WERI-Rb-1 (cell line): ENCODE measurements around the gene EIF4A2.
"Not testable (repeated sequence)": the region's sequence is repeated elsewhere in the genome, so short reads cannot be mapped to it uniquely, and the experiment has no call there.

ENCODE experiments used
- DNase-seq: peaks from one replicate; pipeline ENCODE4 v3.0.0-alpha.2; 2020
- H3K27ac ChIP-seq: fragments of 250-450 bp; sonication (Bioruptor Pico); 2 replicates; pipeline ENCODE4 v1.5.1; 2020; ENCODE audit warnings: mild to moderate bottlenecking, moderate library complexity
- H3K27me3 ChIP-seq: fragments of 250-450 bp; sonication (Bioruptor Pico); 2 replicates; pipeline ENCODE4 v1.5.1; 2021; ENCODE audit warnings: mild to moderate bottlenecking, low read depth, moderate library complexity; ENCODE audit not compliant: insufficient read depth, severe bottlenecking
- H3K36me3 ChIP-seq: fragments of 250-450 bp; sonication (Bioruptor Pico); 2 replicates; pipeline ENCODE4 v1.5.1; 2020; ENCODE audit warnings: mild to moderate bottlenecking, moderate library complexity
- H3K4me3 ChIP-seq: 2 replicates; pipeline ENCODE4 v1.5.1; 2011; ENCODE audit warnings: low read depth, mild to moderate bottlenecking, control low read depth, low read length
- H3K9me3 ChIP-seq: fragments of 250-450 bp; sonication (Bioruptor Pico); 2 replicates; pipeline ENCODE4 v1.5.1; 2021; ENCODE audit warnings: mild to moderate bottlenecking, moderate library complexity; ENCODE audit not compliant: severe bottlenecking
- CTCF ChIP-seq: IDR thresholded peaks from 2 replicates; pipeline ENCODE4 v1.5.1; 2011; ENCODE audit warnings: low read depth, mild to moderate bottlenecking, control low read depth, inconsistent platforms, low read length

EIF4A2 gene

DNA sequence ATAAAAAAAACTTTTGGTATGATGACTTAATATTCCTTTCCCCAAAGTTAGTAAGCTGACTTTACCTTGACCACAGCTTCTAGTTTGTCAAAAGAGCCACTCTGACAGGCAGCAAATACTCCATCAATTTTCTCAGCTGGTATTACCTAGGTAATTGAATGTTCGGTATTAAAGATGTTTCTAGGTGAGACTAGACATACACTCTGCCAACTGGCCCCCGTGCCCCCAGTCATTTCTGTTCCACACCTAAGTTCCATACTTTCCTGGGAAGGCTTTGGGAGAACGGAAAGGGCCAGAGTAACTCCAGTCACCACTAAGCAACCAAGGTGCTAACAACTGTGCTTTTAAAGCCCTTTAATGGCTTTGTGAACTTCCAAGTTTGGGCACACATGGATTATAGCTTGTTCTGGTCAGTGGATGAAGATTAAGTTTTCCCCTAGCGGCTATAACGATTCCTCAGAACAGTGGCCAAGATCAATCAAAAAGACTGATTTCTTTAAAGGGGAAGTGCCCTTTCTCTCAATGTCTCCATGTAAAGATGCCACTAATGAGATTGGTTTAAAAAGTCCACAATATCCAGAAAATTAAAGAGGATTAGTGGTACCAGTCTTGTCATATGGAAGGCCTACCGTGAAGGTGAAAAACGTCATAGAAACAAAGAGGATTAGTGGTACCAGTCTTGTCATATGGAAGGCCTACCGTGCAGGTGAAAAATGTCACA, 7.0 kb downstream of the EIF4A2 start:
- no peak overlapping the region for H3K4me3 ChIP-seq
- H3K9me3 ChIP-seq, result no peaks in the 10 kb centered on the region
- no peaks in the 10 kb centered on the region for H3K27me3 ChIP-seq
- peak overlapping the region; percentile 7; the same call in 1 of the 2 replicates for H3K27ac ChIP-seq
- TF ChIP-seq CTCF, result no peak
- H3K36me3 ChIP-seq, result peaks cover 90% of the 10 kb centered on the region
- peak; percentile 11 for DNase-seq

- peaks cover 90% of the 10 kb centered on the region for H3K36me3 ChIP-seq
- peak; percentile 55 for DNase-seq
- no peaks in the 10 kb centered on the region for H3K27me3 ChIP-seq
- H3K27ac ChIP-seq, result peak overlapping the region; percentile 36
- no peak for TF ChIP-seq CTCF
- H3K9me3 ChIP-seq, result no peaks in the 10 kb centered on the region
- no peak overlapping the region for H3K4me3 ChIP-seq
These were observed 15.0 kb downstream of the EIF4A2 start for GRCh38 chr3:186798239-186798874.

GRCh38 chr3:186800285-186800684, 16.9 kb downstream of the EIF4A2 start:
- no peak overlapping the region for H3K27ac ChIP-seq
- no peaks in the 10 kb centered on the region for H3K27me3 ChIP-seq
- DNase-seq, result no peak
- no peak for TF ChIP-seq CTCF
- no peak overlapping the region for H3K4me3 ChIP-seq
- no peaks in the 10 kb centered on the region for H3K9me3 ChIP-seq
- peaks cover 92% of the 10 kb centered on the region for H3K36me3 ChIP-seq

GRCh38 chr3:186802701-186803100, 19.3 kb downstream of the EIF4A2 start:
- Histone ChIP-seq H3K9me3 (no peaks in the 10 kb centered on the region), H3K27ac (no peak overlapping the region), H3K4me3 (no peak overlapping the region), H3K36me3 (peaks cover 70% of the 10 kb centered on the region), H3K27me3 (no peaks in the 10 kb centered on the region)
- TF ChIP-seq CTCF, result no peak
- DNase-seq, result no peak

- not testable (repeated sequence) for H3K9me3 ChIP-seq, H3K27me3 ChIP-seq, H3K27ac ChIP-seq, H3K4me3 ChIP-seq, DNase-seq
- H3K36me3 ChIP-seq, result peaks cover 65% of the 10 kb centered on the region
These were observed 20.1 kb downstream of the EIF4A2 start for GRCh38 chr3:186803447-186803846.

DNA sequence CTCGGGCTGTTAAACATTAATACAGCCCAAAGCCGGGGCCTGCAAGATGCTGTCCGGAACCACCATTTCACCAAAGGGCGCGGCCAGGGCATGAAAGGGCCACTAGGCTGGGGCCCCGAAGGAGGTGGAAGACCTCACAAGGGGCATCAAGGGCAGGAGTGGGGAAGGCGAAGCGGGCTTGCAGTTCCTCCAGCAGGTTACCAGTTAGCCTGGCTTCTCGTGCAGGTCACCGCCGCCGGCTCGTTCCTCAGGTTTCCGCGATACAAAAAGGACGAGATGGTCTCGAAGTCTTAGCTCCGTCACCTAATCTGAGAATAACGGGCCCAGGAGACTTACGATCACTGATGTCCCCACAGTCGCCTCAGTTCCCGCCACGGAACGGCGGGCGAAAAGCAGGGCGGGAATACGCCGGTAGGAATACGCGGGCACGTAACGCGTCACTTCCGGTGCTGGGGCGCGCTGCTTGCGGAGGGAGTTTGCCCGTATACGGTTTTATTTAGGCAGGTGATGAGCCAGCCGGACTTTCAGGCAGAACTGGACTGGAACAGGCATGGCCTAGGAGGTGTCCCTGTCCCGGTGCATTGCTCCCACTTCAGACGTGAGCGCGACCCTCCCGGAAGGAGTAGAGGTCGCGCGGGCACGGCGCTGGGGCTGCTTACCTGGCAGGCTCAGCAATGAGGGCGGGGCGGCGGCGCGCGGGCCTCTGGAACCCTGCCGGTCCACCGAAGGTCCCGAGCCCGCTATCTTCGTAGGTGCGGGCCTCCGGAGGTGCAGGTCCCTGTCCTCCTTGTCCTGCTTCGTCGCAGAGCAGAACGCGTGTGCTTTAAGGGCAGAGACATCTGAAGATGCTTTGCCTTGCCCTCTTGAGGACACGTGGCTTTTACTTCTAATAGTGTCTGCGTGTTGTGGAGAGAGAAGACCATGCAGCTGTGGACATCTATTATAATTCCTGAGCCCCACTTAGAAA, 23.0 kb downstream of the EIF4A2 start, which contains the start of gene RFC4:
Gene RFC4 (minus strand): TSS at position 394 of the 967 bp plus-strand sequence. CDS start 1,769 bp downstream, outside the sequence.
- H3K27me3 ChIP-seq, result no peaks in the 10 kb centered on the region
- peak; percentile 88 for DNase-seq
- H3K4me3 ChIP-seq, result peak within 1 kb of the TSS; percentile 77
- no peaks in the 10 kb centered on the region for H3K9me3 ChIP-seq
- H3K27ac ChIP-seq, result peak within 1 kb of the TSS; percentile 83
- no peak for TF ChIP-seq CTCF
- H3K36me3 ChIP-seq, result peaks cover 37% of the 10 kb centered on the region
